GM12878 (cell line): Measurements from ENCODE around the gene ZMYM5. TPM values are rescaled to one million over a fixed set of nuclear protein-coding genes. Genes with fewer than 3 reads are reported as not detected.

ENCODE experiments used
- CBFB ChIP-seq: IDR thresholded peaks from 2 replicates; pipeline ENCODE4 v1.6.1; 2016; ENCODE audit warnings: antibody characterized with exemption, low read depth
- CREM ChIP-seq: IDR thresholded peaks from 2 replicates; pipeline ENCODE4 v1.6.1; 2014; ENCODE audit warnings: antibody characterized with exemption, low read depth
- HDGF ChIP-seq: fragments of 450-650 bp; IDR thresholded peaks from 2 replicates; pipeline ENCODE4 v1.6.1; 2016; ENCODE audit warnings: antibody characterized with exemption
- MEF2B ChIP-seq: fragments of 450-650 bp; IDR thresholded peaks from 2 replicates; pipeline ENCODE4 v1.6.1; 2018; ENCODE audit warnings: mild to moderate bottlenecking, moderate library complexity; ENCODE audit not compliant: partially characterized antibody, poor library complexity, severe bottlenecking
- MXI1 ChIP-seq: fragments of 150-350 bp; IDR thresholded peaks from 2 replicates; pipeline ENCODE4 v1.6.1; 2011; ENCODE audit warnings: low read depth, mild to moderate bottlenecking, inconsistent platforms, low read length, improper control_type of control experiment
- NR2F1 ChIP-seq: fragments of 450-650 bp; conservative IDR thresholded peaks from 2 replicates; pipeline ENCODE4 v1.6.1; 2017; ENCODE audit warnings: mild to moderate bottlenecking
- PML ChIP-seq: IDR thresholded peaks from 2 replicates; pipeline ENCODE4 v1.6.1; 2012; ENCODE audit warnings: low read length, inconsistent platforms
- POLR2A ChIP-seq: IDR thresholded peaks from 2 replicates; pipeline ENCODE4 v1.6.1; 2011; ENCODE audit warnings: low read depth, mild to moderate bottlenecking, low read length
- RBBP5 ChIP-seq: fragments of 200-600 bp; sonication (generic); conservative IDR thresholded peaks from 2 replicates; pipeline ENCODE4 v1.6.1; 2016
- RUNX3 ChIP-seq: IDR thresholded peaks from 2 replicates; pipeline ENCODE4 v1.6.1; 2012; ENCODE audit warnings: low read length, inconsistent platforms
- TAF1 ChIP-seq: IDR thresholded peaks from 2 replicates; pipeline ENCODE4 v1.6.1; 2011; ENCODE audit warnings: mild to moderate bottlenecking, low read depth, low read length, borderline replicate concordance
- ZNF207 ChIP-seq: fragments of 450-650 bp; IDR thresholded peaks from 2 replicates; pipeline ENCODE4 v1.6.1; 2014; ENCODE audit warnings: antibody characterized with exemption, mild to moderate bottlenecking, borderline replicate concordance
- ZNF217 ChIP-seq: fragments of 450-650 bp; IDR thresholded peaks from 2 replicates; pipeline ENCODE4 v1.6.1; 2017; ENCODE audit warnings: antibody characterized with exemption, mild to moderate bottlenecking
- polyA plus RNA-seq, 11 experiments: library from polyadenylated mRNA; depleted of rRNA in 4 of 11; unstranded in 6 of 11; stranded (reverse) in 5 of 11; fragments of >200 nt; fragmentation: Nextera tagmentation in 4 of 11; fragmentation: Illumina TruSeq in 1 of 11; extraction: Ambion mirVana in 4 of 11; extraction: Trizol in 1 of 11; gene quantifications; 1 replicate in 1 of 11; 2 replicates in 10 of 11; pipeline versions ENCODE4 v1.2.1 to v1.2.3, GENCODE V29; 2011 to 2016; ENCODE audit warnings: inconsistent platforms in 2 of 11, missing spikeins in 2 of 11, low read depth in 1 of 11
- total RNA-seq, 4 experiments: library from RNA; depleted of rRNA in 3 of 4; stranded (reverse); fragments of >200 nt in 3 of 4; fragmentation: Illumina TruSeq in 1 of 4; extraction: Trizol in 1 of 4; gene quantifications; 2 replicates each; pipeline versions ENCODE4 v1.2.1 to v1.2.3, GENCODE V29; 2013 to 2021
- TF ChIP-seq, protein P1 (sequence below): IDR thresholded peaks from 2 replicates; pipeline ENCODE4 v1.6.1; 2012; ENCODE audit warnings: low read depth, low read length, improper control_type of control experiment
- TF ChIP-seq, protein P2 (sequence below): fragments of 450-650 bp; IDR thresholded peaks from 2 replicates; pipeline ENCODE4 v1.6.1; 2016; ENCODE audit warnings: mild to moderate bottlenecking

Gene ZMYM5
- total and polyA plus RNA-seq, 10 of the 15 experiments (the other 5 are each of a cell fraction or from before 2014, with no cell fraction given) = 7.1 to 13.7 (median 10.6) TPM

DNA sequence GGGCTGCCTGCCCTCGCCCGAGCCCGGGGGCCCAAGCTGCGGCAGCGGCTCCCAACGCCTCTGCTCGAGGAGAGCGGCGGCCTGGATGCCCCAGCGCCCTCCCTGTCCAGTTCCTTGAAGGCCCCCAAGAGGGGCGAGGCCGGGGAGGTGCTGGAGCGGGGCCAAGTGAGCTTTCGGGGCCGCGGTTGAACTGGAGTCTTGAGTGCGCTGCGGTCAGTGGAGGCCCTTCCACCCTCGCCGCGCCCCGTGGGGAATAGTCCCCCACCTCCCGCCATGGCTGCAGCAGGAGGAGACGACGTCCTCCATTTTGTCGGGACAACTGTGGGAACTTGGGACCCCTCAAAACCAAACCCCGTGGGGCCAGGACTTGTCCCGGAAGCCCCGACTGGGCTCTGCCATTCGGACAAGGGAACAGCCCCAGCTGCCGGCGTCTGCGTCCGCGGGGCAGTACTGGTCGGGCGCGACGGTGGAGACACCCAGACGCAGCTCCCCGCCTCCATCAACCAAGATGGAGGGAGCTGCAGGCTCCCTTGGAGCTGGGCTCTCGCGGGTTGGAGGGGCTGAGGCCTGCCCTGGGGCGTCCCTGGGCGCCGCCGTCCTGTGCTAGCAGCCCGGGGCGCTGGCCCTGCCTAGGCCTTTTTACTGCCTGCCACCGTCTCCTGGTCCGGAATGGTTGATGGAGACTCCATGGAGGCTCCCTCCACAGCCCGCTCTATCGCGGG, 736 bp upstream of the ZMYM5 start (continued):
- TF ChIP-seq MEF2B (peak; percentile 82), MXI1 (peak; percentile 7; the same call in 1 of the 2 replicates), CREM (0 out of 2 replicates have a peak, but pooled peaks have one; percentile 20), ZNF207 (no peak), POLR2A (peak; percentile 75), CBFB (peak; percentile 30; the same call in 1 of the 2 replicates), PML (peak; percentile 4; the same call in 1 of the 2 replicates), ZNF217 (no peak), RBBP5 (no peak), NR2F1 (peak; percentile 33; the same call in 1 of the 2 replicates), TAF1 (0 out of 2 replicates have a peak, but pooled peaks have one; percentile 9), HDGF (peak; percentile 46; the same call in 1 of the 2 replicates), RUNX3 (peak; percentile 77)
- TF ChIP-seq, protein P1, sequence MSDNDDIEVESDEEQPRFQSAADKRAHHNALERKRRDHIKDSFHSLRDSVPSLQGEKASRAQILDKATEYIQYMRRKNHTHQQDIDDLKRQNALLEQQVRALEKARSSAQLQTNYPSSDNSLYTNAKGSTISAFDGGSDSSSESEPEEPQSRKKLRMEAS = 0 out of 2 replicates have a peak, but pooled peaks have one; percentile 16
- TF ChIP-seq, protein P2, sequence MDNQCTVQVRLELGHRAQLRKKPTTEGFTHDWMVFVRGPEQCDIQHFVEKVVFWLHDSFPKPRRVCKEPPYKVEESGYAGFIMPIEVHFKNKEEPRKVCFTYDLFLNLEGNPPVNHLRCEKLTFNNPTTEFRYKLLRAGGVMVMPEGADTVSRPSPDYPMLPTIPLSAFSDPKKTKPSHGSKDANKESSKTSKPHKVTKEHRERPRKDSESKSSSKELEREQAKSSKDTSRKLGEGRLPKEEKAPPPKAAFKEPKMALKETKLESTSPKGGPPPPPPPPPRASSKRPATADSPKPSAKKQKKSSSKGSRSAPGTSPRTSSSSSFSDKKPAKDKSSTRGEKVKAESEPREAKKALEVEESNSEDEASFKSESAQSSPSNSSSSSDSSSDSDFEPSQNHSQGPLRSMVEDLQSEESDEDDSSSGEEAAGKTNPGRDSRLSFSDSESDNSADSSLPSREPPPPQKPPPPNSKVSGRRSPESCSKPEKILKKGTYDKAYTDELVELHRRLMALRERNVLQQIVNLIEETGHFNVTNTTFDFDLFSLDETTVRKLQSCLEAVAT = peak; percentile 45; the same call in 1 of the 2 replicates
- TF ChIP-seq, all 136 proteins: peak for 21
